Loucy (cell line): Measurements from ENCODE around the gene HELZ.

Source experiments
- H2AFZ ChIP-seq: fragments of 200-600 bp; sonication (generic); 2 replicates; pipeline ENCODE4 v1.6.0; 2016; ENCODE audit warnings: antibody characterized with exemption, mild to moderate bottlenecking, low read length, moderate library complexity
- H3F3A ChIP-seq: fragments of 200-600 bp; 2 replicates; pipeline ENCODE4 v1.6.0; 2016; ENCODE audit warnings: antibody characterized with exemption, low read depth, mild to moderate bottlenecking
- H3K27me3 ChIP-seq: fragments of 200-600 bp; sonication (generic); 2 replicates; pipeline ENCODE4 v1.6.1; 2014; ENCODE audit warnings: low read length, mild to moderate bottlenecking; ENCODE audit not compliant: insufficient read depth, poor library complexity, severe bottlenecking
- H3K36me3 ChIP-seq: fragments of 200-600 bp; sonication (generic); 2 replicates; pipeline ENCODE4 v1.6.1; 2016; ENCODE audit warnings: low read length; ENCODE audit not compliant: insufficient read depth
- H3K4me1 ChIP-seq: fragments of 200-600 bp; sonication (generic); 2 replicates; pipeline ENCODE4 v1.5.1; 2014; ENCODE audit warnings: low read length, mild to moderate bottlenecking; ENCODE audit not compliant: insufficient read depth, poor library complexity, severe bottlenecking
- H3K4me2 ChIP-seq: fragments of 200-600 bp; sonication (generic); 2 replicates; pipeline ENCODE4 v1.6.0; 2014; ENCODE audit warnings: antibody characterized with exemption, low read length, low read depth, mild to moderate bottlenecking; ENCODE audit not compliant: poor library complexity, severe bottlenecking
- H3K4me3 ChIP-seq: fragments of 200-600 bp; sonication (generic); 2 replicates; pipeline ENCODE4 v1.5.1; 2014; ENCODE audit warnings: low read length, mild to moderate bottlenecking, mixed read lengths; ENCODE audit not compliant: poor library complexity, severe bottlenecking
- H3K79me2 ChIP-seq: fragments of 200-600 bp; sonication (generic); 2 replicates; pipeline ENCODE4 v1.6.1; 2014; ENCODE audit warnings: low read length; ENCODE audit not compliant: insufficient read depth
- H3K9ac ChIP-seq: fragments of 200-600 bp; sonication (generic); 2 replicates; pipeline ENCODE4 v1.6.0; 2014; ENCODE audit warnings: mild to moderate bottlenecking, low read depth, low read length, moderate library complexity; ENCODE audit not compliant: poor library complexity, severe bottlenecking
- H3K9me2 ChIP-seq: fragments of 200-600 bp; sonication (generic); replicated peaks from 2 replicates; pipeline ENCODE4 v1.6.1; 2016; ENCODE audit warnings: low read depth, low read length, mixed read lengths
- H3K9me3 ChIP-seq: fragments of 200-600 bp; sonication (generic); 2 replicates; pipeline ENCODE4 v1.6.1; 2014; ENCODE audit warnings: mild to moderate bottlenecking, antibody characterized with exemption, low read length, low read depth; ENCODE audit not compliant: insufficient read depth
- H4K20me1 ChIP-seq: fragments of 200-600 bp; sonication (generic); 2 replicates; pipeline ENCODE4 v1.6.0; 2014; ENCODE audit warnings: antibody characterized with exemption, low read length, mild to moderate bottlenecking; ENCODE audit not compliant: insufficient read depth, poor library complexity, severe bottlenecking
- CTCF ChIP-seq: fragments of 200-600 bp; sonication (generic); conservative IDR thresholded peaks from 2 replicates; pipeline ENCODE4 v1.5.1; 2014; ENCODE audit warnings: mild to moderate bottlenecking, antibody characterized with exemption, low read length
- EZH2phosphoT487 ChIP-seq: fragments of 200-600 bp; IDR thresholded peaks from 2 replicates; pipeline ENCODE4 v1.6.1; 2018; ENCODE audit warnings: antibody characterized with exemption, mild to moderate bottlenecking, moderate library complexity, borderline replicate concordance

Gene HELZ

GRCh38 chr17:67021196-67021595 is 223.8 kb downstream of the HELZ start:
- TF ChIP-seq CTCF (no peak), EZH2phosphoT487 (no peak)
- Histone ChIP-seq H3K27me3 (no peaks in the 10 kb centered on the region), H3K79me2 (no peaks in the 10 kb centered on the region), H2AFZ (no peak overlapping the region), H3K4me1 (no peaks in the 10 kb centered on the region), H3K9ac (no peak overlapping the region), H3K9me3 (no peaks in the 10 kb centered on the region), H3K36me3 (no peaks in the 10 kb centered on the region), H3K9me2 (no peaks in the 10 kb centered on the region), H3F3A (no peaks in the 10 kb centered on the region), H3K4me3 (no peak overlapping the region), H3K4me2 (no peak overlapping the region), H4K20me1 (no peaks in the 10 kb centered on the region)
